Hepatocyte (in vitro differentiated cells): Measurements from ENCODE around the gene GYS1. TPM values are rescaled to one million over a fixed set of nuclear protein-coding genes. Genes with fewer than 3 reads are reported as not detected.

Experiments
- DNase-seq: peaks from one replicate; pipeline ENCODE4 v3.0.0-alpha.2; 2016; ENCODE audit warnings: low spot score
- H2AFZ ChIP-seq: fragments of 200-600 bp; sonication (generic); 2 replicates; pipeline ENCODE4 v1.6.0; 2016; ENCODE audit warnings: antibody characterized with exemption, mild to moderate bottlenecking
- H3K27ac ChIP-seq: fragments of 200-600 bp; sonication (generic); 2 replicates; pipeline ENCODE4 v1.5.1; 2016; ENCODE audit warnings: mild to moderate bottlenecking
- H3K27me3 ChIP-seq: fragments of 200-600 bp; sonication (generic); 2 replicates; pipeline ENCODE4 v1.6.1; 2016
- H3K36me3 ChIP-seq: fragments of 200-600 bp; sonication (generic); replicated peaks from 2 replicates; pipeline ENCODE4 v1.5.1; 2016; ENCODE audit warnings: low read depth; ENCODE audit not compliant: insufficient read depth
- H3K4me1 ChIP-seq: fragments of 200-600 bp; sonication (generic); 2 replicates; pipeline ENCODE4 v1.5.1; 2016; ENCODE audit warnings: mild to moderate bottlenecking, moderate library complexity; ENCODE audit not compliant: insufficient read depth
- H3K4me2 ChIP-seq: fragments of 200-600 bp; sonication (generic); 2 replicates; pipeline ENCODE4 v1.6.0; 2016
- H3K4me3 ChIP-seq: fragments of 200-600 bp; sonication (generic); 2 replicates; pipeline ENCODE4 v1.5.1; 2016; ENCODE audit warnings: mild to moderate bottlenecking
- H3K79me2 ChIP-seq: fragments of 200-600 bp; sonication (generic); 2 replicates; pipeline ENCODE4 v1.6.0; 2017; ENCODE audit warnings: mild to moderate bottlenecking
- H3K9me2 ChIP-seq: fragments of 200-600 bp; sonication (generic); replicated peaks from 2 replicates; pipeline ENCODE4 v1.6.0; 2017; ENCODE audit warnings: mild to moderate bottlenecking; ENCODE audit not compliant: insufficient read depth
- H3K9me3 ChIP-seq: fragments of 200-600 bp; sonication (generic); 2 replicates; pipeline ENCODE4 v1.5.1; 2016; ENCODE audit warnings: low read depth, mild to moderate bottlenecking
- H4K20me1 ChIP-seq: fragments of 200-600 bp; sonication (generic); 2 replicates; pipeline ENCODE4 v1.6.0; 2016; ENCODE audit warnings: mild to moderate bottlenecking; ENCODE audit not compliant: insufficient read depth, poor library complexity, severe bottlenecking
- CTCF ChIP-seq: fragments of 200-600 bp; sonication (generic); IDR thresholded peaks from 2 replicates; pipeline ENCODE4 v1.5.1; 2016; ENCODE audit warnings: antibody characterized with exemption, mild to moderate bottlenecking; ENCODE audit not compliant: poor library complexity
- EZH2 ChIP-seq: fragments of 200-600 bp; sonication (generic); IDR thresholded peaks from 2 replicates; pipeline ENCODE4 v1.6.1; 2016; ENCODE audit warnings: antibody characterized with exemption, mild to moderate bottlenecking, borderline replicate concordance
- EZH2phosphoT487 ChIP-seq: fragments of 200-600 bp; sonication (generic); IDR thresholded peaks from one replicate; pipeline ENCODE4 v1.6.1; 2018; ENCODE audit warnings: antibody characterized with exemption, mild to moderate bottlenecking, low read depth, moderate library complexity; ENCODE audit not compliant: unreplicated experiment, severe bottlenecking
- WGBS: methylation state at CpG from one replicate; pipeline ENCODE4 v1.1.6; 2016; ENCODE audit warnings: low lambda C conversion rate; ENCODE audit errors: missing lambda C conversion rate; 5-methylcytosine and 5-hydroxymethylcytosine counted together
- polyA plus RNA-seq: library from polyadenylated mRNA; unstranded; fragments of >200 nt; fragmentation: Nextera tagmentation; extraction: Ambion mirVana; gene quantifications from 2 replicates; pipeline ENCODE4 v1.2.1, GENCODE V29; 2016
- total RNA-seq: library from RNA; depleted of rRNA; stranded (reverse); fragments of >200 nt; gene quantifications from 2 replicates; pipeline ENCODE4 v1.2.3, GENCODE V29; 2014

Gene GYS1
- total and polyA plus RNA-seq, 2 experiments from 2014 or later, result 37.4 to 45.9 TPM

GRCh38 chr19:48962029-48962848 lies 30.9 kb downstream of the GYS1 start:
- WGBS, result 59% methylated on average over 20 of the region's 22 CpGs

GRCh38 chr19:48961673-48962028 lies 31.5 kb downstream of the GYS1 start:
- no peak for DNase-seq
- no peaks in the 10 kb centered on the region for H3K36me3 ChIP-seq
- peaks cover 27% of the 10 kb centered on the region for H3K4me1 ChIP-seq
- no peaks in the 10 kb centered on the region for H3K27me3 ChIP-seq
- peak overlapping the region; percentile 100 for H3K27ac ChIP-seq
- TF ChIP-seq CTCF (no peak), EZH2 (no peak), EZH2phosphoT487 (no peak)
- H3K79me2 ChIP-seq, result peaks cover 23% of the 10 kb centered on the region
- peaks cover 14% of the 10 kb centered on the region for H4K20me1 ChIP-seq
- no peaks in the 10 kb centered on the region for H3K9me2 ChIP-seq
- H2AFZ ChIP-seq, result no peak overlapping the region
- no peaks in the 10 kb centered on the region for H3K9me3 ChIP-seq
- 75% methylated on average over 6 of the region's 12 CpGs for WGBS
- H3K4me2 ChIP-seq, result peak overlapping the region; percentile 82
- H3K4me3 ChIP-seq, result no peak overlapping the region

More at GRCh38 chr19:48962029-48962848, 30.9 kb downstream of the GYS1 start:
- H3K79me2 ChIP-seq, result peaks cover 26% of the 10 kb centered on the region
- TF ChIP-seq EZH2, result no peak
- TF ChIP-seq CTCF, result no peak
- no peak for TF ChIP-seq EZH2phosphoT487
- H4K20me1 ChIP-seq, result peaks cover 20% of the 10 kb centered on the region
- no peaks in the 10 kb centered on the region for H3K9me2 ChIP-seq
- no peaks in the 10 kb centered on the region for H3K9me3 ChIP-seq
- H3K4me2 ChIP-seq, result peak overlapping the region; percentile 82
- H3K27ac ChIP-seq, result peak overlapping the region; percentile 100
- no peak overlapping the region for H3K4me3 ChIP-seq
- no peak overlapping the region for H2AFZ ChIP-seq
- peaks cover 27% of the 10 kb centered on the region for H3K4me1 ChIP-seq
- H3K27me3 ChIP-seq, result no peaks in the 10 kb centered on the region
- H3K36me3 ChIP-seq, result no peaks in the 10 kb centered on the region
- peak; percentile 88 for DNase-seq

GRCh38 chr19:48961051-48961649 lies 32.0 kb downstream of the GYS1 start:
- peaks cover 27% of the 10 kb centered on the region for H3K4me1 ChIP-seq
- TF ChIP-seq EZH2phosphoT487, result no peak
- no peak for TF ChIP-seq EZH2
- no peak for TF ChIP-seq CTCF
- no peak overlapping the region for H3K4me2 ChIP-seq
- H4K20me1 ChIP-seq, result peaks cover 9% of the 10 kb centered on the region
- H3K79me2 ChIP-seq, result peaks cover 22% of the 10 kb centered on the region
- WGBS, result 90% methylated on average over 19 of the region's 19 CpGs
- DNase-seq, result no peak
- no peaks in the 10 kb centered on the region for H3K36me3 ChIP-seq
- no peak overlapping the region for H2AFZ ChIP-seq
- peak overlapping the region; percentile 100 for H3K27ac ChIP-seq
- no peak overlapping the region for H3K4me3 ChIP-seq
- no peaks in the 10 kb centered on the region for H3K27me3 ChIP-seq
- no peaks in the 10 kb centered on the region for H3K9me3 ChIP-seq
- no peaks in the 10 kb centered on the region for H3K9me2 ChIP-seq
